Osteocyte (in vitro differentiated cells): ENCODE results near the gene PRKCE. TPM values are rescaled to one million over a fixed set of nuclear protein-coding genes. Genes with fewer than 3 reads are reported as not detected.

Source experiments
- DNase-seq: peaks from one replicate; pipeline ENCODE4 v3.0.0; 2021; ENCODE audit warnings: mixed read lengths; ENCODE audit not compliant: unreplicated experiment; ENCODE audit errors: extremely low spot score
- H3K27ac Mint-ChIP-seq: one replicate; pipeline ENCODE4 v1.8.0; 2021; ENCODE audit warnings: mild to moderate bottlenecking, mixed read lengths; ENCODE audit not compliant: unreplicated experiment
- H3K27me3 Mint-ChIP-seq: one replicate; pipeline ENCODE4 v1.8.0; 2021; ENCODE audit warnings: mixed read lengths; ENCODE audit not compliant: unreplicated experiment
- H3K36me3 Mint-ChIP-seq: one replicate; pipeline ENCODE4 v1.8.0; 2021; ENCODE audit warnings: mixed read lengths; ENCODE audit not compliant: unreplicated experiment
- H3K4me1 Mint-ChIP-seq: one replicate; pipeline ENCODE4 v1.8.0; 2021; ENCODE audit warnings: mixed read lengths; ENCODE audit not compliant: unreplicated experiment
- H3K4me3 Mint-ChIP-seq: one replicate; pipeline ENCODE4 v1.8.0; 2021; ENCODE audit warnings: mild to moderate bottlenecking, moderate library complexity, mixed read lengths; ENCODE audit not compliant: unreplicated experiment
- H3K9me3 Mint-ChIP-seq: one replicate; pipeline ENCODE4 v1.8.0; 2021; ENCODE audit warnings: mixed read lengths; ENCODE audit not compliant: unreplicated experiment
- total RNA-seq: library from RNA; stranded (reverse); gene quantifications from 2 replicates; pipeline ENCODE4 v1.2.1, GENCODE V29; 2021
- TF ChIP-seq, protein P1 (sequence below): fragments of 200-600 bp; sonication (generic); IDR thresholded peaks from 2 replicates; pipeline ENCODE4 v1.5.0; 2021; ENCODE audit warnings: antibody characterized with exemption, mild to moderate bottlenecking, moderate library complexity

The PRKCE gene
- total RNA-seq, 1 donor from 2014 or later: 13.8 TPM

DNA sequence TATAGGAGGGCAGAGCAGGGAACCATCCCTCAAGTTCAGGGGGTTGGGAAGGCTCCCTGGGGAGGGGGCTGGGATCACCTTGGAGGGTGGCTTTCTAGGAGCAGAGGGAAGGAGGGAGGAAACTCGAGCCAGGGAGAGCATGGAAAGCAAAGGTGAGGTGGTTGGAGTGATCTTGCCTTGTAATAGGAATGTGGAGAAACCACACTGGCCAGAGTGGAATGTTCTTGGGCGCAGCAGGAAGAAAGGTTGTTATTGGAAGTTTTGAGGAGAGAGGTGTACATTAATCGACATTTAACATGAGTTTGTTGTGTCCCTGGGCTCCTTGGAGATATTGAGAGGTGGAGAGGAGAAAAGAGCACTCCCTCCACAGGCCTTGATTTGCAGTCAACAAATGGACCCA, 272.2 kb downstream of the PRKCE start:
- TF ChIP-seq, protein P1, sequence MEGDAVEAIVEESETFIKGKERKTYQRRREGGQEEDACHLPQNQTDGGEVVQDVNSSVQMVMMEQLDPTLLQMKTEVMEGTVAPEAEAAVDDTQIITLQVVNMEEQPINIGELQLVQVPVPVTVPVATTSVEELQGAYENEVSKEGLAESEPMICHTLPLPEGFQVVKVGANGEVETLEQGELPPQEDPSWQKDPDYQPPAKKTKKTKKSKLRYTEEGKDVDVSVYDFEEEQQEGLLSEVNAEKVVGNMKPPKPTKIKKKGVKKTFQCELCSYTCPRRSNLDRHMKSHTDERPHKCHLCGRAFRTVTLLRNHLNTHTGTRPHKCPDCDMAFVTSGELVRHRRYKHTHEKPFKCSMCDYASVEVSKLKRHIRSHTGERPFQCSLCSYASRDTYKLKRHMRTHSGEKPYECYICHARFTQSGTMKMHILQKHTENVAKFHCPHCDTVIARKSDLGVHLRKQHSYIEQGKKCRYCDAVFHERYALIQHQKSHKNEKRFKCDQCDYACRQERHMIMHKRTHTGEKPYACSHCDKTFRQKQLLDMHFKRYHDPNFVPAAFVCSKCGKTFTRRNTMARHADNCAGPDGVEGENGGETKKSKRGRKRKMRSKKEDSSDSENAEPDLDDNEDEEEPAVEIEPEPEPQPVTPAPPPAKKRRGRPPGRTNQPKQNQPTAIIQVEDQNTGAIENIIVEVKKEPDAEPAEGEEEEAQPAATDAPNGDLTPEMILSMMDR: no peak
- H3K4me3 Mint-ChIP-seq: no peak overlapping the region
- DNase-seq: no peak
- H3K4me1 Mint-ChIP-seq: no peaks in the 10 kb centered on the region
- no peaks in the 10 kb centered on the region for H3K9me3 Mint-ChIP-seq
- H3K27me3 Mint-ChIP-seq: no peaks in the 10 kb centered on the region
- H3K36me3 Mint-ChIP-seq: no peaks in the 10 kb centered on the region
- H3K27ac Mint-ChIP-seq: no peak overlapping the region

DNA sequence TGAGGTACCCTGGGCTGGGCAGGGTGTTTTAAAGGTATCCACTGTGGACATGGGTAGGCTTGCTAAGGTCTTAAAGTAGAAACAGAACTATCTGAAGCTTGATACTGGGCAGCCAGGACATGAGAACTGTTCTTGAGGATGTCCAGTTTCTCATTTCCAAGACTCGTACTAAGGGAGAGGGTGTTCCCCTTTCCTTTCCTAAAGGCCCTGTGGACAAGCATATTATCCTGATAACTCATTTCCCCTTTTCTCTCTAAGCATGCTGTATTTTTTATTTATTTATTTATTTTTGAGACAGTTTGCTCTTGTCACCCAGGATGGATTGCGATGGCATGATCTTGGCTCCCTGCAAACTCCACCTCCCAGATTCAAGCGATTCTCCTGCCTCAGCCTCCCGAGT, 273.6 kb downstream of the PRKCE start:
- Mint-ChIP-seq H3K36me3 (no peaks in the 10 kb centered on the region), H3K9me3 (no peaks in the 10 kb centered on the region), H3K4me1 (no peaks in the 10 kb centered on the region), H3K27me3 (no peaks in the 10 kb centered on the region), H3K27ac (no peak overlapping the region), H3K4me3 (no peak overlapping the region)
- no peak for DNase-seq
- TF ChIP-seq, protein P1: no peak

DNA sequence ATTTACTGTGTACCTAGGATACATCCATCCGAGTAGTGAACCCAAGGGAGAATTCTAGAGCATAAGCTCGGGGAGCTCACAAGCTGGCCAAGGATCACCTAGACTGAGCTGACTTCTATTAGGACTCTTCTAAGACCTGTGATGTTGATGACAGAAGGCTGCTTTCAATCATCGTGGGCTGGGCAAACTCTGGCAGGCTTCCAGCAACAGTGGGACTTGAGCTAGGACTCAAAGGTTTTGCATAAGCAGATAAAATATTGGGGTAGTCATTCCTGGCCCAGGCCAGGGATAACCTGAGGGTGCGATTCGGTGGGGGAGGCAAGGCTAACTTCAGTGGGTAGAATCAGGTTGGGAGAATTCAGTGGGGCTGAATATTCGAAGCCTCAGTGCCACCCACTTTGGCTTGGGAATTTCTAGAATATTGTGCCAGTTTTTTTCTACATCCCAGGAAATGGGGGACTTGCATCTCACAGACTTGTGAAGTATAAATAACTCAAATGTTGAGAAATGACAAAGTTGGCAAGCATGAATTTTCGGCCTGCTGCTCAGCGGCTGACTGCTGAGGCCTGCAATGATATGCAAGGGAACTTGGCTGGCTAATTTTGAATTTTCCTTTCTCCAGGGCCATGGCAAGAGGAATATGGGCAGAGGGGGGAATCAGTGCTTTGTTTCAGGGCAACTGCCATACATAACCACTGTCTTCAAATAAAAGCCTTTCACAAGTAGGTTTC, 274.3 kb downstream of the PRKCE start:
- TF ChIP-seq, protein P1: no peak
- Mint-ChIP-seq H3K4me1 (no peaks in the 10 kb centered on the region), H3K27ac (no peak overlapping the region), H3K9me3 (no peaks in the 10 kb centered on the region), H3K4me3 (no peak overlapping the region), H3K27me3 (no peaks in the 10 kb centered on the region), H3K36me3 (no peaks in the 10 kb centered on the region)
- no peak for DNase-seq

DNA sequence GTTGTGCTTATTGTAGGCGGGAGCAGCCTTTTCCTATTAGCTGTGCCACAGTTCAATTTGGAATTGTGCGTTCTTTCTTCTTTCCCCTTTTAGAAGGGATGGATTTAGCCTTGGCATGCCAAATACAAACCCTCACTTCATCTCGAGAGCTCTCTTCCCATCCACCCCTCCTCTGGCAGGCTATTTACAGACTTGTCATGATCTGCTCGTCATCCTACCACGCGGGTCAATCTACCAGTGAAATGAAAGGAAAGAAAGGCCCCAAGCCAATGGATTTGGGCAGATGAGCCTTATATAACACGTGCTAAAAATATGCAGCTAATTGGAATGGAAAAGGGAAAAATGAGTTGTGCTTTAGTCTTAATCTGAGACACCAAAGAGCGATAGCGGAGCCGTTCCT, 277.5 kb downstream of the PRKCE start:
- Mint-ChIP-seq H3K36me3 (no peaks in the 10 kb centered on the region), H3K9me3 (no peaks in the 10 kb centered on the region), H3K27me3 (no peaks in the 10 kb centered on the region), H3K4me3 (no peak overlapping the region), H3K27ac (no peak overlapping the region), H3K4me1 (no peaks in the 10 kb centered on the region)
- TF ChIP-seq, protein P1: no peak
- DNase-seq: no peak

DNA sequence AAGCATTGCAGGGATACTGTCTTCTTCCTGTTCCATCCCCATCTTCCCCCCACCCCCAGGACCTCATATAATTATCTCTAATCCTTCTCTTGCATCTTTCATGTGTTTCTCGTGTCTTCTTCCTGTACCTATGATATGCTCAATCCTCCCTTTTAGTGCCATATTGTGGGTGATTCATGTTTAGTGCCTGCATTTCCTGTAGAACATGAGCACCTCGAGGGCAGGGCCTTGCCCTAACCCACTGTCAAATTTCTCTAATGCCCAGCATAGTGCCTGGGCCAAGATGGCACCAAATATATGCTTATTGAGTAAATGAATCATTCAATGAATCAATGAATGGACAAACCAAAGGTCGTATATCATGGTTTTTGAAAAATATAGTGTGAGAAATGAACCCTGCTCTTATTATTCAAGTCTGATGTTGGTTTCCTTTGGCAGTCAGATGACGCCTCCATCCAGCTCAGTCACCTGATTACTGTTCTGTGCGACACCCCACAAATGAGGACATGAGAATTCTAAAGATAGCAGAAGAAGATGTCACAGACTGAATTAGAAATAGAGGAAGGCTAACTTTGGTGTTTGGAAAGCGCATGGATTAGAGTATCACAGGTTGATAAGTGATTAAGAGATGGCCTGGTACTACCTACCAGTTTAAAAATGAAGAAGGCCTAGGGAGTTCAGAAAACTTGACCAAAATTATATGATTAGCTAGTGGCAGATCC, 278.4 kb downstream of the PRKCE start:
- Mint-ChIP-seq H3K4me3 (no peak overlapping the region), H3K4me1 (no peaks in the 10 kb centered on the region), H3K36me3 (no peaks in the 10 kb centered on the region), H3K27me3 (no peaks in the 10 kb centered on the region), H3K27ac (no peak overlapping the region), H3K9me3 (no peaks in the 10 kb centered on the region)
- no peak for DNase-seq
- TF ChIP-seq, protein P1: no peak
